GM19351 (cell line): ENCODE measurements around the gene SLC44A1.
A peak's percentile ranks its signal among the peaks of the same experiment; 100 is the strongest.
"Not testable (repeated sequence)": the region's sequence is repeated elsewhere in the genome, so short reads cannot be mapped to it uniquely, and the experiment has no call there.

Experiments used
- ATAC-seq: cut with Tn5 transposase; IDR thresholded peaks from one replicate; pipeline ENCODE4 v1.9.1; 2021; ENCODE audit warnings: mild to moderate bottlenecking, moderate library complexity; ENCODE audit not compliant: unreplicated experiment

SLC44A1 gene

DNA sequence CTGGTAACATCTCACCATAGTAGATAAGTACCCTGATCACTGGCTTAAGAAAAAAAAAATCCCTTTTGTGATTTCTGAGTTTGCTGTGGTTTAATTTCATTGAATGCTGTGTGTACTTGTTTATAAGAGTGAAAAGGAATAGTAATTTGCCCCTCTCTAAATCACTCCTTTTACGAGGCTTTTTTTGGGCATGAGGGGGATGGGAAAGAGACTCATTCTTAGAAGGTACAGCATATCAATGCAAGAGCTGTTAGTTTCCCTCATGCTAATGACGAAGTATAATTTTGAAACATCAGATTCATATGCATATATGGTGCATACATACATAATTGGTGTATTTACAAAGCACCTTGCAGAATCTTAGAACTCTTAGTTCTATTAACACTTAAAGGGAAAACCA is 2.4 kb upstream of the SLC44A1 start:
- ATAC-seq: no peak

DNA sequence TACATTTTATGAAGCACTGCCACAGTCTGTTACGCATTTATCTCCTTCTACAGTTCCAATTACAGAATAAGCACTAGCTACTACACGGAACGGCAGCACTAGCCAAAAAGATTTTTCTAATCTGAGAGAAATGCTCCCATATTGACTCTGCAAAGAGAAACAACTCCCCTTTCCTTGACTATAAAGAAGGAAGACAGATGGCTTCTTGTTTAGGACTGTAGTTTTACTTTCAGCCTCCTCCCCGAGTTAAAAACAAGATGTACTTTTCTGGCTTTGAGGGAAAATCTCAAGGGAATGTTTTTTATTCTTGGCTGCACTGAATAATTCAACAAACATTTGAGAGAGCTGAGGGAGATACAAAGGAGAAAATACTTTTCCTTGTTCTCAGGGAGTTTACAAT is 1.9 kb upstream of the SLC44A1 start:
- ATAC-seq: no peak

- ATAC-seq: no peak
Observed at GRCh38 chr9:105243015-105243686, 1.3 kb upstream of the SLC44A1 start.

DNA sequence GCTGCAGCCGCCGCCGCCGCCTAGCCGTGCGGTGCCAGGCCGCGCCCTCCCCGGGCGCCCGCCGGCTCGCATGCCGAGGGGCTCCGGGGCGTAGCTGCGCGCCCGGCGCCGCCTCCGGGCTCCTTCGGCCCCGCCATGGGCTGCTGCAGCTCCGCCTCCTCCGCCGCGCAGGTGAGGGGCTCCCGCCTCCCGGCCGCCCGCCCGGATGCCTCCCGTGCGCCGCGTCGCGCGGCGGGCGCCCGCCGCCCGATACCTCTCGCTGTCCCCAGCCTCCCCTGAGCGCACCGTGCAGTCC is 230 bp downstream of the SLC44A1 start:
- ATAC-seq: peak; percentile 53

GRCh38 chr9:105245029-105245890 is 809 bp downstream of the SLC44A1 start:
- ATAC-seq: peak; percentile 16

DNA sequence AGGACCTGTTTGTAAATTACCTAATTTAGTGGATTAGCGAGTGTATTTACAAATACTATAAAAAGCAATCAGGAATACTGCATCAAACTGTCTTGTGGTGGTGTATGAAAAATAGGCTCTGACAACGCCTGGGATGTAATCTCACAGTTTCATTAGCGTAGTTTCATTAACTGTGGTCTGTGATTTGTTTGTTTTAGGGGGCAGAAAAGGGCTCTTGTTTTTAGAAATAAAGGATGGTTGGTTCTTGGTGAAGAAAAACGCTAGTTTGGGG is 1.4 kb downstream of the SLC44A1 start:
- no peak for ATAC-seq

- no peak for ATAC-seq
Observed at GRCh38 chr9:105246656-105247173, 2.3 kb downstream of the SLC44A1 start.

DNA sequence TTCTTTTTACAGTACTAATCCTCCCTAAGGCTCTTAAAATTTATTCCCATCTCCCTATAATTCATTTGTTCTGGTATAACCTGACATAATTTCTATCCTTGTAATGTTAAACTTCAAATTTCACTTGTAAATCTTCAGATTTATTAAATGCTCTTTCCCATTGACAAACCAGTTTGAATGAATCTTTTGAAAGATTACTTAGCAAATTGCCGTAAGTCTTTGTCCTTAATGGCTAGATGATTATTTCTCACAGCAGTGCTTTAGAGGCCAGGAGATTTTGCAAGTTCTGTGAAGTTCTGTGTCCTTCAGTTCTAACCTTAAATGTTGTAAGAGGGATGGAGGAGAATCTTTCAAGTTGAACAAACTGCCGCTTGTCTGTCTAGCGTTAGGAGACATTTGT is 4.2 kb downstream of the SLC44A1 start:
- no peak for ATAC-seq

DNA sequence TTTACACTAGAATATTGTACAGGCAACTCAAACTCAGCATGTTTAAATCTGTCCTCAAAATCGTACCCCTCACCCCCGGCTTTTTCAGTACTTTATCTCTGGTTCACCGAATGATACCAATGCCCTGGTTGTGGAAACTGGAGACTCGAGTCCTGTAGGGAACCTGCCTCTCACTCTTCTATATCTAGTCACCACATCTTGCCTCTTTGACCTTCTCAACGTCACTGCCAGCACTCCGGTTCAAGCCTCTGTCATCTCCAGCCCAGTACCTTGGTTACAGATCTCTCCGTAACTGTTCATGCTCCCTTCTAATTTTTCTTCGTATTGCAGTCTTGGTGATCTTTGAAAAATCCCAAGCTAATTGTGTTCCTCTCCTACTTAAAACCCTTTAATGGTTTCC is 6.7 kb downstream of the SLC44A1 start:
- ATAC-seq: no peak

DNA sequence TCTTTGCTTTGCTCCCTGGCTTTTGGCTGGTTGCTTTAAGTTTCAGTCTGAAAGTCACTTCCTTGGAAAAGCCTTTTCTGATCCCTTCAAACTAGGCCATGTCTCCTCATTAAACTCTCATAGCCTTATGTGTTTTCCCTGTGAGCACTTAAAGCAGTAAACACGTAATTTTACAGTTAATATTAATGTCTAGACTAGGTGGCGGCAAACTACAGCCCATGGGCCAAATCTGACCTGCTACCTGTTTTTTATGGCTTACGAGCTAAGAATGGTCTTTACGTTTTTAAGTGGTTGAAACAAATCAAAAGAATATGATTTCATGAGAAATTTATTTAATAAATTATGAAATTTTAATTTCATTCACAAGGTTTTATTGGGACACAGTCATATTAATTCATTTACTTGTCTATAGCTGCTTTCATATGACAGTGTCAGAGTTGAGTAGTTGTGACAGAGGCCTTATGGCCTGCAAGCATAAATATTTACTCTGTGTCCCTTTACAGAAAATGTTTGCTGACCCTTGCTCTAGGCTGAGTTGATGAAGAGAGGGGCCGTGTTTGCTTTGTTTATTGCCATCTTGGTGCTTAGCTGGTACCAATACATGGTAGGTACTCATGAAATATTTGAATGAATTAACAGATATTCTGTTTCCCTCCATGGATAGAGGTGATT is 7.4 kb downstream of the SLC44A1 start:
- no peak for ATAC-seq

DNA sequence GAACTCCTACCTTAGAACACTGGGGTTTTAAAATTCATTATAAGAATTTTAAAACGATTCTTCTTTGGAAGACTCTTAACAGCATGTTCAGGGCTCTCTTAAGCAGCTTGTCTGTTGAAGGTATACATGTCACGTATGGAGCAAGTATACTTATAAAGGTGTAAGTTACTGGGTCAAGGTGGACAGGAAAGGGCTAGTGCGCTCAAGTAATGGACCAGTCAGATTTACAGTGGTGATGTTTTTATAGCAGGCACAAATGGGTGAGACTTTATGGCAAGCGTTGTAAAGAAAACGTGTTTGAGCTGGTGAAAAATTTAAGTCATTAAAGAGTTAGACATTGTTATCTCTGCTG is 7.9 kb downstream of the SLC44A1 start:
- ATAC-seq: no peak

GRCh38 chr9:105254226-105254625 is 9.8 kb downstream of the SLC44A1 start:
- no peak for ATAC-seq

DNA sequence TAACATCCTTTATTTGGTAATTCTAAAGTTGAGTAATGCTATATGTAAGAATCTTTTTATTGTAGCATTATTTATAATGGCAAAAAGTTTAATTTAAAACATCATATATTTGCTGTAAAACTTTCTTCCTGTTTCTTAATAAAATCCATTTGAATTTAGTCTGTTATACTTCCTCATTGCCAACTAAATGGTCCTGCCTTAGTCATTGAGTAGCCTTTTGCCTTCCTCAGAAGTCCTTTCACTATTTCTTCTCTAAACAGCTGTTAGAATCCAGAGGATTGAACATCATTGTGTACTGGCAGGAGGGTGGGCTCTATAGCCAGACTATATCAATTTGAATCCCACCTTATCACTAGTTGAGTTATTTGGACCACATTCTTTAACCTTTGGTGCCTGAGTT is 11.0 kb downstream of the SLC44A1 start:
- no peak for ATAC-seq

DNA sequence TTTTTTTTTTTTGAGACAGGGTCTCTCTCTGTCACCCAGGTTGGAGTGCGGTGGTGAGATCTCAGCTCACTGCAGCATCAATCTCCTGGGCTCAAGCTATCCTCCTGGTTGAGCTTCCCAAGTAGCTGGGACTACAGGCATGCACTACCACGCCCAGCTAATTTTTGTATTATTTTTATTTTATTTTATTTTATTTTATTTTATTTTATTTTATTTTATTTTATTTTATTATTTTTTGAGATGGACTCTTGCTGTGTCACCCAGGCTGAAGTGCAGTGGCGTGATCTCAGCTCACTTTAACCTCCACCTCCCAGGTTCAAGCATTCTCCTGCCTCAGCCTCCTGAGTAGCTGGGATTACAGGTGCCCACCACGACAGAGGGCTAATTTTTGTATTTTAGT is 12.1 kb downstream of the SLC44A1 start:
- ATAC-seq: not testable (repeated sequence)

DNA sequence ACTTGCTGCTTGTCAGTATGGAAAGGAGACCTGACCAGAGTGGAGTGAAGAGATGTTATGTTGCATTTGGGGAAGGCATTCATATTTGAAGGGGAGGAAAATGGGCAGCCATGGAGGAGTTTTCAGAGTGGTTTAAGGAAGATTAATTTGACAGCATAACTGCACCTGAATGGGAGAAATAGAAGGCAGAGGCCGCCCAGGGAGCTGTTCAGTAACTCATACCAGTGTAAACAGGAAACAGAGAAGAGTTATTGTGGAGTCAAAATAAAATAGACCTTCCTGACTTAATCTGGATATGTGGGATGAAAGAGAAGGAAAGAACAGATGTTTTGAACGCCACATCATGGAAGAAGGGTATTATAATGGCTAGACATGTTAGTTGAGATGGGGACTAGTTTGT is 13.4 kb downstream of the SLC44A1 start:
- ATAC-seq: no peak

GRCh38 chr9:105258225-105258737 is 13.8 kb downstream of the SLC44A1 start:
- peak; percentile 38 for ATAC-seq

DNA sequence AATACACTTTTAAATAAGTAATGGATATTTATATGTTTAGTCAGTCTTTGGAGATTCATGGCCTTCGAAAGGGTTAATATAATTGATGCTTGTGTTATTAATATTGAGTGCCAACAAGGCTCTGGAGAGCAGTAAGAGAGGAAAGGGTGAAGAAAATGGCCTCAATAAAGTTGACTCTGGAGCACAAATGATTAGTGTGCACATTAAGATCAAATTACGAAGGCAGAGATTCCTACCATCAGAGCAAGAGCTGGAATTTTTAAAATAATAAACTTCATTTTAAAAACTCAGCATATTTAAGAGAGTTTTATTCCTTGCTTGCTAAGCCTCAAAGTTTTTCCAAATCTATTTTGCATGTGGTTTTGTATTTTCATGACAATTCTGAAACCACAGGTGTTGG is 14.8 kb downstream of the SLC44A1 start:
- ATAC-seq: no peak

DNA sequence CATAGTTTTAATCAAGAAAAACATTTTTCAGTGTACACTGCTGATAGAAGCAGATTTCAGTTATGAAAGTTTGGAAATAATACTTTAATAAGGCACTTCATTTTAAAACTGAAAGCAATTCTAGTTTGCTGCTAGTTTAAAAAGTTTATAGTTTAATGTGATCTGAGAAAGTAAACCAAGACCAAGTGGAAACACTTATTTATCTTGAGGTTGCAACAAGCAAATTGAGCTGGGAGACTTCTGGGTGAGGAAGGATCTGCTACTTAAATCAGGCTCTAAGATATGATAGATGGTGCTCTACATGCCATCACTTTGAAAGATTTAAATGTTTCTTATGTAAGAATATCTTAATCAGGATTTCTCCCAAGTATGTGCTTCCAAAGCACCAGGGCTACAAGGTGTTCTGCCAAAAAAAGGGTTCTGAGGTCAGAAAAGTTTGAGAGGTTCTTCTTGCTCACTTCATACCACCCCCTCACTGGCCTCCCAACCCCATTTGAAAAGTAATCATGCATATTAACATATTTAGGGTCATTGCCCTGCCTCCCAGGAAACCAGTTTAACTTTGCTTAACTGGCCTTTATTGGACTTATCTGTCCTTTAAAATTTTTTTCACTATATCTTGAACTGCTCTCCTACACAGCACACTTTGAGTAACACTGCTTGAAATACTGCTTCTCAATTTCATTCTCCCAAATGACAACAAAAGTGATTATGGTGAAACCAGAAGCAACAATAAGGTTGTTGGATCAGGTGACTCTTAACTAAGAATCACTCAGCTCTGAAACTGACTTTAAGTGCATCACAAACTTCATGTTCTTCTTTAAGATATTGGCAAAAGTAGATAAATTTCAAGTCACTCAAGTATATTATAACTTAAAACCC is 15.5 kb downstream of the SLC44A1 start:
- peak; percentile 36 for ATAC-seq

DNA sequence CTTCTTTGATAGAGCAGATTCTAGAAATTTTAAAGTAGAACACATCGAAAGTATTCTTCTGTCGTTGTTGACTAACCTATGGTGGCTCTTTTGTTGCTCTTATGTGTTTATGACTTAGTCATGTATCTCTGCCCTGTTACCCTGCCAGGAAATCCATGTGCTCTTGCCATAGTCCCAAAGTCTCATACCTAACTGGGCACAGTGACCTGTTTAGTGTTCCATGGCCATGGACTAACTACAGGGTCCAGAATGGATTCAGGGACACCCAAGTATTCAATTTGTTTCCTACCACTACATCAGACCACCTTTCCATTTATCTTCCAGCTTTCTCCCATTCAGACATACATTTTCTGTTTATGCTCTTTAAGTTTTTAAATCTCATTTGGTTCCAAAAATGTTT is 18.0 kb downstream of the SLC44A1 start:
- ATAC-seq: no peak

- no peak for ATAC-seq
Observed at GRCh38 chr9:105264380-105264779, 19.9 kb downstream of the SLC44A1 start.

DNA sequence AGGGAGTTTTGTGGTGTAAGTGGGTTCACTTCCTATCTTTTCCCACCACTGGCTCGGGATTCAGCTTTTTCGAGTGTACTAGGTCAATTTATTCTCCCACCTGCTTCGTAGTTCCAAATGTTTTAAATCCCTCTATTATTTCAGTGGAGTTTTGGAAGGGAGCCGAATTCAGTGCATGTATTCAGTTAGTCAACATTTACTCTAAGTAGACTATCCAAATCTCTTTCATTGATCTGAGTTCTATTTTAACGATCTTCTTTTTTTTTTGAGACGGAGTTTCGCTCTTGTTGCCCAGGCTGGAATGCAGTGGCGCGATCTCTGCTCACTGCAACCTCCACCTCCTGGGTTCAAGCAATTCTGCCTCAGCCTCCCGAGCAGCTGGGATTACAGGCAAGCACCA is 23.8 kb downstream of the SLC44A1 start:
- not testable (repeated sequence) for ATAC-seq
